ENCODE data around the gene RASAL2. TPM values are rescaled to one million over a fixed set of nuclear protein-coding genes. Genes with fewer than 3 reads are reported as not detected.

RASAL2 gene
- total RNA-seq, 3 donors from 2014 or later, result 28.5 to 41.0 (median 40.5) TPM

GRCh38 chr1:178393370-178393769 lies 299.5 kb downstream of the RASAL2 start:
- intact Hi-C loops (cut with DNase I; ENCODE audit: low total_unique reads), result no loop called here
- Histone ChIP-seq H3K4me3 (no peak overlapping the region), H3K4me1 (no peaks in the 10 kb centered on the region), H3K27ac (no peak overlapping the region), H3K9me3 (no peaks in the 10 kb centered on the region), H3K27me3 (no peaks in the 10 kb centered on the region), H3K36me3 (no peaks in the 10 kb centered on the region)
- TF ChIP-seq CTCF (IDR thresholded peaks at IDR 0.05) (no peak), POLR2AphosphoS5 (IDR thresholded peaks at IDR 0.05) (no peak), POLR2A (IDR thresholded peaks at IDR 0.05) (no peak)
- DNase-seq (ENCODE audit: low spot score in 2 of 2), result no peak

GRCh38 chr1:178396789-178397188 lies 302.9 kb downstream of the RASAL2 start:
- intact Hi-C loops (cut with DNase I; ENCODE audit: low total_unique reads), result no loop called here
- no peak overlapping the region for H3K27ac ChIP-seq
- DNase-seq (ENCODE audit: low spot score in 2 of 2), result no peak
- no peaks in the 10 kb centered on the region for H3K36me3 ChIP-seq
- H3K27me3 ChIP-seq, result no peaks in the 10 kb centered on the region
- TF ChIP-seq POLR2AphosphoS5 (IDR thresholded peaks at IDR 0.05) (no peak), CTCF (IDR thresholded peaks at IDR 0.05) (no peak), POLR2A (IDR thresholded peaks at IDR 0.05) (no peak)
- no peaks in the 10 kb centered on the region for H3K9me3 ChIP-seq
- H3K4me3 ChIP-seq, result no peak overlapping the region
- H3K4me1 ChIP-seq, result no peaks in the 10 kb centered on the region

- Histone ChIP-seq H3K4me3 (no peak overlapping the region), H3K36me3 (no peaks in the 10 kb centered on the region), H3K9me3 (no peaks in the 10 kb centered on the region), H3K27me3 (no peaks in the 10 kb centered on the region), H3K4me1 (no peaks in the 10 kb centered on the region), H3K27ac (no peak overlapping the region)
- no peak for TF ChIP-seq CTCF (IDR thresholded peaks at IDR 0.05)
- no peak for TF ChIP-seq POLR2AphosphoS5 (IDR thresholded peaks at IDR 0.05)
- TF ChIP-seq POLR2A (IDR thresholded peaks at IDR 0.05), result no peak
- no peak for DNase-seq (ENCODE audit: low spot score in 2 of 2)
- intact Hi-C loops (cut with DNase I; ENCODE audit: low total_unique reads), result no loop called here
Observed at GRCh38 chr1:178397678-178398077, 303.8 kb downstream of the RASAL2 start.

GRCh38 chr1:178399177-178399728 lies 305.3 kb downstream of the RASAL2 start:
- Histone ChIP-seq H3K36me3 (no peaks in the 10 kb centered on the region), H3K9me3 (no peaks in the 10 kb centered on the region), H3K4me1 (no peaks in the 10 kb centered on the region), H3K27me3 (no peaks in the 10 kb centered on the region), H3K4me3 (no peak overlapping the region), H3K27ac (no peak overlapping the region)
- intact Hi-C loops (cut with DNase I; ENCODE audit: low total_unique reads), result no loop called here
- no peak for DNase-seq (ENCODE audit: low spot score in 2 of 2)
- no peak for TF ChIP-seq CTCF (IDR thresholded peaks at IDR 0.05)

GRCh38 chr1:178405137-178405536 lies 311.2 kb downstream of the RASAL2 start:
- no peak overlapping the region for H3K27ac ChIP-seq
- no peak for DNase-seq (ENCODE audit: low spot score in 2 of 2)
- no peak overlapping the region for H3K4me3 ChIP-seq
- TF ChIP-seq POLR2A (IDR thresholded peaks at IDR 0.05), result no peak
- TF ChIP-seq POLR2AphosphoS5 (IDR thresholded peaks at IDR 0.05), result no peak
- TF ChIP-seq CTCF (IDR thresholded peaks at IDR 0.05), result no peak
- H3K4me1 ChIP-seq, result no peaks in the 10 kb centered on the region
- no peaks in the 10 kb centered on the region for H3K9me3 ChIP-seq
- intact Hi-C loops (cut with DNase I; ENCODE audit: low total_unique reads), result no loop called here
- no peaks in the 10 kb centered on the region for H3K27me3 ChIP-seq
- no peaks in the 10 kb centered on the region for H3K36me3 ChIP-seq
